Diencephalon (tissue), 1 donor: ENCODE measurements around the gene MYL3. TPM values are rescaled to one million over a fixed set of nuclear protein-coding genes. Genes with fewer than 3 reads are reported as not detected.

Experiments
- total RNA-seq: library from RNA; depleted of rRNA; stranded (reverse); fragments of >200 nt; gene quantifications from one replicate; pipeline ENCODE4 v1.2.3, GENCODE V29; 2014

MYL3 gene
- 1.2 TPM for total RNA-seq

DNA sequence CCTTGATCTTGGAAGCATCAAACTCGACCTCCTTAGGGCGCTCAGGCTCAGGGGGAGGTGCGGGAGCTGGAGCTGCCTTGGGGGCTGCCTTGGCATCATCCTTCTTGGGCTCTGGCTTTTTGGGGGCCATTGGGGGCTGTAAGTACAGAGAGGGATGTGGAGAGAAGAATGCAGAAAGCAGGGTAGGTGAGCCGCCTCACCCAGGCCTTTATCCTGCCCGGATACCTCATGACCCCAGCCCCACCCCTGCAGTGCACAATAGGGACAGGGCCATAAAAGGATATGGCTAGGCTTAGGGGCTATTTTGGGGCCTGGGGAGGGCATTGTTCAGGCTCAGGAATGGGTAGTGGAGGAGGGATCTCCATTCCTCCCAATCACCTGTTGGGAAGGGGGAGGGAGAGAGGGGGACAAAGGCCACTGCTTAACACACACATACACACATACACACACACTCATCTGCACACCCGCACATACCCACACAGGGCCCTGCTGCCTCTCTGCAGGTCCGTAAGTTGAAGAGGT, at the start of gene MYL3:
TSS of gene MYL3 (minus strand) at position 184 of the 522 bp plus-strand sequence. CDS start at position 130, 54 bp downstream.

DNA sequence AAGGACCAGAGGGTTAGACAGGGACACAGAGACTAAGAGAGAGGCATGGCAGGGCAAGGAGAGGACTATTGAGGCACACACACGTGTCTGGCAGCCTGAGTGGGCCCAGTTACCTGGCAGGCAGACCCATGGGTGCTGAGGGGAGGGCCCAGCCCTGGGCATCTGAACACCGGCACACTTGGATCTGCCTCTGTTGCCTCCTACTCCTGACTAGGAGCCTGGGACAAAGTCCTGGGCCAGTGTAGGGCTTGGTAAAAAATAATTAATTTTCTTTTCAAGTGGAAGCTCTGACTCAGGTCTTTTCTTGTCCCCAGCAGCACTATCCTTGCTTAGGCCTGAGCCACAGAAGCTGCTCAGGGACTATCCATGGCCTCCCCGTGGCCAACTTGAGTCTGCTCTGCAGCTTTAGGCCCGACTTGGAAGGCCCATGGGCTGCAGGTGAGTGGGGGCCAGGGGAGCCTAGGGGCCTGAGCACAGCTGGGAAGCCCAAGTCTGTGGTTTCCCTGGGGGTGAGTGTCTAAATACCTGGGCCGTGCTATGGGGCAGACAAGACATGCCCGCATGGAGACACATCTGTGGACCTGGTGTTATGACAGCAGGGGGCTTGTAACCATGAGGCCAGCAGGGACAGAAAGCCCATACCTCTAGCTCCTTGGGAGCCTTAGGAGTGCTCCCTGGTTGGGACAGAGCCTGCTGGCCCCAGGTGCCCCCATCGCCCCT, 14.3 kb upstream of the MYL3 start, which contains the start of gene PTH1R:
TSS of gene PTH1R (plus strand) at position 316 of the 720 bp plus-strand sequence. CDS start 5,839 bp downstream, outside the sequence.

Other genes starting within 250 kb of the MYL3 start
- gene ALS2CL, start 169.8 kb downstream of the MYL3 start, total RNA-seq = 2.1 TPM
- gene TMIE, start 162.1 kb downstream of the MYL3 start, total RNA-seq = 1.6 TPM
- gene PRSS50, start 145.6 kb downstream of the MYL3 start, total RNA-seq = not detected
- gene PTH1R, start 14.3 kb upstream of the MYL3 start, total RNA-seq = 4.2 TPM
- gene CCDC12, start 113.3 kb upstream of the MYL3 start, total RNA-seq = 22.6 TPM
- 4.6 TPM for gene NBEAL2, start 116.2 kb upstream of the MYL3 start, total RNA-seq